ENCODE measurements around the gene EHD3. TPM values are rescaled to one million over a fixed set of nuclear protein-coding genes. Genes with fewer than 3 reads are reported as not detected.

The EHD3 gene
- total RNA-seq, 1 donor from 2014 or later = 13.2 TPM

- H3K4me1 Mint-ChIP-seq = peaks cover 17% of the 10 kb centered on the region
- H3K9me3 Mint-ChIP-seq = no peaks in the 10 kb centered on the region
- H3K36me3 Mint-ChIP-seq = no peaks in the 10 kb centered on the region
- no peak for TF ChIP-seq CTCF (IDR thresholded peaks at IDR 0.05; ENCODE audit: unreplicated experiment)
- no peak overlapping the region for H3K27ac Mint-ChIP-seq
- no peak for DNase-seq (ENCODE audit: low spot score in 2 of 2, unreplicated experiment in 2 of 2)
- no peak overlapping the region for H3K4me3 Mint-ChIP-seq
- peaks cover 8% of the 10 kb centered on the region for H3K27me3 Mint-ChIP-seq (ENCODE audit: low read depth)
Measured at GRCh38 chr2:31204783-31205182, 29.2 kb upstream of the EHD3 start.

GRCh38 chr2:31205186-31205585, 28.8 kb upstream of the EHD3 start:
- H3K36me3 Mint-ChIP-seq = no peaks in the 10 kb centered on the region
- no peak overlapping the region for H3K27ac Mint-ChIP-seq
- no peak overlapping the region for H3K4me3 Mint-ChIP-seq
- no peak for DNase-seq (ENCODE audit: low spot score in 2 of 2, unreplicated experiment in 2 of 2)
- TF ChIP-seq CTCF (IDR thresholded peaks at IDR 0.05; ENCODE audit: unreplicated experiment) = no peak
- H3K27me3 Mint-ChIP-seq (ENCODE audit: low read depth) = peaks cover 8% of the 10 kb centered on the region
- peaks cover 17% of the 10 kb centered on the region for H3K4me1 Mint-ChIP-seq
- no peaks in the 10 kb centered on the region for H3K9me3 Mint-ChIP-seq

- H3K27ac Mint-ChIP-seq = no peak overlapping the region
- H3K36me3 Mint-ChIP-seq = no peaks in the 10 kb centered on the region
- no peaks in the 10 kb centered on the region for H3K9me3 Mint-ChIP-seq
- DNase-seq (ENCODE audit: low spot score in 2 of 2, unreplicated experiment in 2 of 2) = no peak
- TF ChIP-seq CTCF (IDR thresholded peaks at IDR 0.05; ENCODE audit: unreplicated experiment) = no peak
- peaks cover 8% of the 10 kb centered on the region for H3K27me3 Mint-ChIP-seq (ENCODE audit: low read depth)
- H3K4me3 Mint-ChIP-seq = no peak overlapping the region
- H3K4me1 Mint-ChIP-seq = peaks cover 17% of the 10 kb centered on the region
Measured at GRCh38 chr2:31205613-31206012, 28.3 kb upstream of the EHD3 start.

- H3K36me3 Mint-ChIP-seq = no peaks in the 10 kb centered on the region
- H3K27ac Mint-ChIP-seq = no peak overlapping the region
- no peak for TF ChIP-seq CTCF (IDR thresholded peaks at IDR 0.05; ENCODE audit: unreplicated experiment)
- no peak for DNase-seq (ENCODE audit: low spot score in 2 of 2, unreplicated experiment in 2 of 2)
- peaks cover 25% of the 10 kb centered on the region for H3K4me1 Mint-ChIP-seq
- peaks cover 4% of the 10 kb centered on the region for H3K27me3 Mint-ChIP-seq (ENCODE audit: low read depth)
- H3K4me3 Mint-ChIP-seq = no peak overlapping the region
- H3K9me3 Mint-ChIP-seq = no peaks in the 10 kb centered on the region
Measured at GRCh38 chr2:31207790-31208189, 26.2 kb upstream of the EHD3 start.

- DNase-seq (ENCODE audit: low spot score in 2 of 2, unreplicated experiment in 2 of 2) = no peak
- peaks cover 4% of the 10 kb centered on the region for H3K27me3 Mint-ChIP-seq (ENCODE audit: low read depth)
- peak overlapping the region; percentile 44 for H3K27ac Mint-ChIP-seq
- no peaks in the 10 kb centered on the region for H3K36me3 Mint-ChIP-seq
- H3K4me3 Mint-ChIP-seq = no peak overlapping the region
- no peaks in the 10 kb centered on the region for H3K9me3 Mint-ChIP-seq
- no peak for TF ChIP-seq CTCF (IDR thresholded peaks at IDR 0.05; ENCODE audit: unreplicated experiment)
- peaks cover 29% of the 10 kb centered on the region for H3K4me1 Mint-ChIP-seq
Measured at GRCh38 chr2:31208240-31208639, 25.7 kb upstream of the EHD3 start.
